HEK293 (cell line): ENCODE measurements around the gene KANK4.

Source experiments
- EGR2 ChIP-seq: fragments of 450-650 bp; formaldehyde crosslinking; IDR thresholded peaks from 2 replicates; pipeline ENCODE4 v1.5.1; 2016; ENCODE audit warnings: low read depth, missing biosample characterization, missing genetic modification characterization
- GLI4 ChIP-seq: fragments of 450-650 bp; formaldehyde crosslinking; IDR thresholded peaks from 2 replicates; pipeline ENCODE4 v1.5.1; 2016; ENCODE audit warnings: missing biosample characterization, missing genetic modification characterization
- GLIS1 ChIP-seq: fragments of 450-650 bp; formaldehyde crosslinking; IDR thresholded peaks from 2 replicates; pipeline ENCODE4 v1.5.1; 2016; ENCODE audit warnings: missing biosample characterization, missing genetic modification characterization
- WT1 ChIP-seq: fragments of 450-650 bp; formaldehyde crosslinking; IDR thresholded peaks from 2 replicates; pipeline ENCODE4 v1.5.1; 2016; ENCODE audit warnings: missing biosample characterization, missing genetic modification characterization
- ZBTB8A ChIP-seq: fragments of 450-650 bp; formaldehyde crosslinking; IDR thresholded peaks from 2 replicates; pipeline ENCODE4 v1.5.1; 2016; ENCODE audit warnings: missing biosample characterization, missing genetic modification characterization
- ZFP69B ChIP-seq: fragments of 450-650 bp; formaldehyde crosslinking; IDR thresholded peaks from 2 replicates; pipeline ENCODE4 v1.5.1; 2016; ENCODE audit warnings: missing biosample characterization, missing genetic modification characterization
- ZNF133 ChIP-seq: fragments of 450-650 bp; formaldehyde crosslinking; IDR thresholded peaks from 2 replicates; pipeline ENCODE4 v1.5.1; 2016; ENCODE audit warnings: missing biosample characterization, missing genetic modification characterization
- ZNF16 ChIP-seq: fragments of 450-650 bp; formaldehyde crosslinking; IDR thresholded peaks from 2 replicates; pipeline ENCODE4 v1.5.1; 2016; ENCODE audit warnings: low read depth, missing biosample characterization, missing genetic modification characterization
- ZNF169 ChIP-seq: fragments of 450-650 bp; formaldehyde crosslinking; IDR thresholded peaks from 2 replicates; pipeline ENCODE4 v1.5.1; 2016; ENCODE audit warnings: missing biosample characterization, missing genetic modification characterization
- ZNF266 ChIP-seq: fragments of 450-650 bp; formaldehyde crosslinking; IDR thresholded peaks from 2 replicates; pipeline ENCODE4 v1.5.1; 2016; ENCODE audit warnings: missing biosample characterization, missing genetic modification characterization, low read depth
- ZNF324 ChIP-seq: fragments of 450-650 bp; formaldehyde crosslinking; IDR thresholded peaks from 2 replicates; pipeline ENCODE4 v1.5.1; 2016; ENCODE audit warnings: missing biosample characterization, missing genetic modification characterization
- ZNF404 ChIP-seq: fragments of 450-650 bp; formaldehyde crosslinking; IDR thresholded peaks from 2 replicates; pipeline ENCODE4 v1.5.1; 2017; ENCODE audit warnings: missing biosample characterization, missing genetic modification characterization
- ZNF473 ChIP-seq: fragments of 450-650 bp; formaldehyde crosslinking; IDR thresholded peaks from 2 replicates; pipeline ENCODE4 v1.5.1; 2017; ENCODE audit warnings: missing biosample characterization, missing genetic modification characterization
- ZNF48 ChIP-seq: fragments of 450-650 bp; formaldehyde crosslinking; IDR thresholded peaks from 2 replicates; pipeline ENCODE4 v1.5.1; 2016; ENCODE audit warnings: missing biosample characterization, missing genetic modification characterization
- ZNF544 ChIP-seq: fragments of 450-650 bp; formaldehyde crosslinking; IDR thresholded peaks from 2 replicates; pipeline ENCODE4 v1.5.0; 2017; ENCODE audit warnings: missing biosample characterization, missing genetic modification characterization
- ZNF600 ChIP-seq: fragments of 450-650 bp; formaldehyde crosslinking; IDR thresholded peaks from 2 replicates; pipeline ENCODE4 v1.5.1; 2016; ENCODE audit warnings: missing biosample characterization, missing genetic modification characterization
- ZNF621 ChIP-seq: fragments of 450-650 bp; formaldehyde crosslinking; IDR thresholded peaks from 2 replicates; pipeline ENCODE4 v1.5.1; 2017; ENCODE audit warnings: missing biosample characterization, missing genetic modification characterization
- ZNF660 ChIP-seq: fragments of 450-650 bp; IDR thresholded peaks from 2 replicates; pipeline ENCODE4 v1.5.1; 2018; ENCODE audit warnings: missing biosample characterization, mild to moderate bottlenecking, missing genetic modification characterization
- ZNF707 ChIP-seq: fragments of 450-650 bp; formaldehyde crosslinking; IDR thresholded peaks from 2 replicates; pipeline ENCODE4 v1.5.1; 2016; ENCODE audit warnings: missing biosample characterization, missing genetic modification characterization
- ZNF747 ChIP-seq: fragments of 450-650 bp; formaldehyde crosslinking; IDR thresholded peaks from 2 replicates; pipeline ENCODE4 v1.5.1; 2016; ENCODE audit warnings: missing biosample characterization, missing genetic modification characterization
- TF ChIP-seq, protein P1 (sequence below): fragments of 450-650 bp; formaldehyde crosslinking; IDR thresholded peaks from 2 replicates; pipeline ENCODE4 v1.5.1; 2016; ENCODE audit warnings: missing biosample characterization, missing genetic modification characterization, borderline replicate concordance
- TF ChIP-seq, protein P2 (sequence below): fragments of 450-650 bp; formaldehyde crosslinking; conservative IDR thresholded peaks from 2 replicates; pipeline ENCODE4 v1.5.1; 2016; ENCODE audit warnings: low read depth, missing biosample characterization, missing genetic modification characterization
- TF ChIP-seq, protein P3 (sequence below): fragments of 450-650 bp; formaldehyde crosslinking; IDR thresholded peaks from 2 replicates; pipeline ENCODE4 v1.5.1; 2017; ENCODE audit warnings: missing biosample characterization, missing genetic modification characterization
- TF ChIP-seq, protein P4 (sequence below): fragments of 450-650 bp; formaldehyde crosslinking; IDR thresholded peaks from 2 replicates; pipeline ENCODE4 v1.5.1; 2016; ENCODE audit warnings: missing biosample characterization, missing genetic modification characterization
- TF ChIP-seq, protein P5 (sequence below): fragments of 450-650 bp; formaldehyde crosslinking; IDR thresholded peaks from 2 replicates; pipeline ENCODE4 v1.5.1; 2017; ENCODE audit warnings: missing biosample characterization, mild to moderate bottlenecking, missing genetic modification characterization, moderate library complexity

KANK4 gene

DNA sequence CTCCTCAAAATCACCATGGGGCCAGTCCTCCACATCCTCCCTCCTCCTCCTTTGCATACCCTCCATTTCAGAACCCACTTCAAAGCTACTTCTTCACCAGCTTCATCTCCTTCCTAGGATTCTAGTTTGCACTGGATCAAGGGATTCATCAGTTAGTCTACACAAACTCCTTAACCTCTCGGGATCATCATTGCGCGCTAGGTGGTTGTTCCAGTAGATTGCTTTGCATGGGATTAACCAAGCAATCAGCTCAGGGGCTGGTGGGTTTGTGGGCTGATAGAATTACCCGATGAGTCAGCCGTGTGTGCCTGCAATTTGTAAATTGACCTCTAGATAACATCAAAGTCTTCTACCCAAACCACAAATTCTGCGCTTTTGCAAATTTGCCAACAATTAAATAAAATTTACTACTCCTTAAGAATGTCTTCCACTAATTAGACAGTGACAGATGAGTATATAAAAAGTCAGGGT lies 7.7 kb downstream of the KANK4 start (continued):
- no peak for TF ChIP-seq ZNF266 (tag by site-specific recombination)
- peak; percentile 58 for TF ChIP-seq ZFP69B (tag by site-specific recombination)
- no peak for TF ChIP-seq ZNF404 (tag by site-specific recombination)
- peak; percentile 97 for TF ChIP-seq WT1 (tag by site-specific recombination)
- TF ChIP-seq, protein P1, sequence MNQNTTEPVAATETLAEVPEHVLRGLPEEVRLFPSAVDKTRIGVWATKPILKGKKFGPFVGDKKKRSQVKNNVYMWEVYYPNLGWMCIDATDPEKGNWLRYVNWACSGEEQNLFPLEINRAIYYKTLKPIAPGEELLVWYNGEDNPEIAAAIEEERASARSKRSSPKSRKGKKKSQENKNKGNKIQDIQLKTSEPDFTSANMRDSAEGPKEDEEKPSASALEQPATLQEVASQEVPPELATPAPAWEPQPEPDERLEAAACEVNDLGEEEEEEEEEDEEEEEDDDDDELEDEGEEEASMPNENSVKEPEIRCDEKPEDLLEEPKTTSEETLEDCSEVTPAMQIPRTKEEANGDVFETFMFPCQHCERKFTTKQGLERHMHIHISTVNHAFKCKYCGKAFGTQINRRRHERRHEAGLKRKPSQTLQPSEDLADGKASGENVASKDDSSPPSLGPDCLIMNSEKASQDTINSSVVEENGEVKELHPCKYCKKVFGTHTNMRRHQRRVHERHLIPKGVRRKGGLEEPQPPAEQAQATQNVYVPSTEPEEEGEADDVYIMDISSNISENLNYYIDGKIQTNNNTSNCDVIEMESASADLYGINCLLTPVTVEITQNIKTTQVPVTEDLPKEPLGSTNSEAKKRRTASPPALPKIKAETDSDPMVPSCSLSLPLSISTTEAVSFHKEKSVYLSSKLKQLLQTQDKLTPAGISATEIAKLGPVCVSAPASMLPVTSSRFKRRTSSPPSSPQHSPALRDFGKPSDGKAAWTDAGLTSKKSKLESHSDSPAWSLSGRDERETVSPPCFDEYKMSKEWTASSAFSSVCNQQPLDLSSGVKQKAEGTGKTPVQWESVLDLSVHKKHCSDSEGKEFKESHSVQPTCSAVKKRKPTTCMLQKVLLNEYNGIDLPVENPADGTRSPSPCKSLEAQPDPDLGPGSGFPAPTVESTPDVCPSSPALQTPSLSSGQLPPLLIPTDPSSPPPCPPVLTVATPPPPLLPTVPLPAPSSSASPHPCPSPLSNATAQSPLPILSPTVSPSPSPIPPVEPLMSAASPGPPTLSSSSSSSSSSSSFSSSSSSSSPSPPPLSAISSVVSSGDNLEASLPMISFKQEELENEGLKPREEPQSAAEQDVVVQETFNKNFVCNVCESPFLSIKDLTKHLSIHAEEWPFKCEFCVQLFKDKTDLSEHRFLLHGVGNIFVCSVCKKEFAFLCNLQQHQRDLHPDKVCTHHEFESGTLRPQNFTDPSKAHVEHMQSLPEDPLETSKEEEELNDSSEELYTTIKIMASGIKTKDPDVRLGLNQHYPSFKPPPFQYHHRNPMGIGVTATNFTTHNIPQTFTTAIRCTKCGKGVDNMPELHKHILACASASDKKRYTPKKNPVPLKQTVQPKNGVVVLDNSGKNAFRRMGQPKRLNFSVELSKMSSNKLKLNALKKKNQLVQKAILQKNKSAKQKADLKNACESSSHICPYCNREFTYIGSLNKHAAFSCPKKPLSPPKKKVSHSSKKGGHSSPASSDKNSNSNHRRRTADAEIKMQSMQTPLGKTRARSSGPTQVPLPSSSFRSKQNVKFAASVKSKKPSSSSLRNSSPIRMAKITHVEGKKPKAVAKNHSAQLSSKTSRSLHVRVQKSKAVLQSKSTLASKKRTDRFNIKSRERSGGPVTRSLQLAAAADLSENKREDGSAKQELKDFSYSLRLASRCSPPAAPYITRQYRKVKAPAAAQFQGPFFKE, result no peak
- peak; percentile 95 for TF ChIP-seq GLIS1 (tag by site-specific recombination)
- TF ChIP-seq ZNF660 (tag by site-specific recombination), result peak; percentile 79
- peak; percentile 80; the same call in 1 of the 2 replicates for TF ChIP-seq ZNF600 (tag by site-specific recombination)
- TF ChIP-seq ZNF747, result no peak
- TF ChIP-seq, protein P2, sequence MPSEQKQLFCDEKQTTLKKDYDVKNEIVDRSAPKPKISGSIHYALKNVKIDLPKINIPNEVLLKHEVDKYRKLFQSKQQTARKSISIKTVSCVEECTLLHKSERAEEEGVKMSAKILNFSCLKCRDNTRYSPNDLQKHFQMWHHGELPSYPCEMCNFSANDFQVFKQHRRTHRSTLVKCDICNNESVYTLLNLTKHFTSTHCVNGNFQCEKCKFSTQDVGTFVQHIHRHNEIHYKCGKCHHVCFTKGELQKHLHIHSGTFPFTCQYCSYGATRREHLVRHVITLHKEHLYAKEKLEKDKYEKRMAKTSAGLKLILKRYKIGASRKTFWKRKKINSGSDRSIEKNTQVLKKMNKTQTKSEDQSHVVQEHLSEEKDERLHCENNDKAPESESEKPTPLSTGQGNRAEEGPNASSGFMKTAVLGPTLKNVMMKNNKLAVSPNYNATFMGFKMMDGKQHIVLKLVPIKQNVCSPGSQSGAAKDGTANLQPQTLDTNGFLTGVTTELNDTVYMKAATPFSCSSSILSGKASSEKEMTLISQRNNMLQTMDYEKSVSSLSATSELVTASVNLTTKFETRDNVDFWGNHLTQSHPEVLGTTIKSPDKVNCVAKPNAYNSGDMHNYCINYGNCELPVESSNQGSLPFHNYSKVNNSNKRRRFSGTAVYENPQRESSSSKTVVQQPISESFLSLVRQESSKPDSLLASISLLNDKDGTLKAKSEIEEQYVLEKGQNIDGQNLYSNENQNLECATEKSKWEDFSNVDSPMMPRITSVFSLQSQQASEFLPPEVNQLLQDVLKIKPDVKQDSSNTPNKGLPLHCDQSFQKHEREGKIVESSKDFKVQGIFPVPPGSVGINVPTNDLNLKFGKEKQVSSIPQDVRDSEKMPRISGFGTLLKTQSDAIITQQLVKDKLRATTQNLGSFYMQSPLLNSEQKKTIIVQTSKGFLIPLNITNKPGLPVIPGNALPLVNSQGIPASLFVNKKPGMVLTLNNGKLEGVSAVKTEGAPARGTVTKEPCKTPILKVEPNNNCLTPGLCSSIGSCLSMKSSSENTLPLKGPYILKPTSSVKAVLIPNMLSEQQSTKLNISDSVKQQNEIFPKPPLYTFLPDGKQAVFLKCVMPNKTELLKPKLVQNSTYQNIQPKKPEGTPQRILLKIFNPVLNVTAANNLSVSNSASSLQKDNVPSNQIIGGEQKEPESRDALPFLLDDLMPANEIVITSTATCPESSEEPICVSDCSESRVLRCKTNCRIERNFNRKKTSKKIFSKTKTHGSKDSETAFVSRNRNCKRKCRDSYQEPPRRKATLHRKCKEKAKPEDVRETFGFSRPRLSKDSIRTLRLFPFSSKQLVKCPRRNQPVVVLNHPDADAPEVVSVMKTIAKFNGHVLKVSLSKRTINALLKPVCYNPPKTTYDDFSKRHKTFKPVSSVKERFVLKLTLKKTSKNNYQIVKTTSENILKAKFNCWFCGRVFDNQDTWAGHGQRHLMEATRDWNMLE (tag by site-specific recombination), result peak; percentile 41; the same call in 1 of the 2 replicates
- TF ChIP-seq, protein P3, sequence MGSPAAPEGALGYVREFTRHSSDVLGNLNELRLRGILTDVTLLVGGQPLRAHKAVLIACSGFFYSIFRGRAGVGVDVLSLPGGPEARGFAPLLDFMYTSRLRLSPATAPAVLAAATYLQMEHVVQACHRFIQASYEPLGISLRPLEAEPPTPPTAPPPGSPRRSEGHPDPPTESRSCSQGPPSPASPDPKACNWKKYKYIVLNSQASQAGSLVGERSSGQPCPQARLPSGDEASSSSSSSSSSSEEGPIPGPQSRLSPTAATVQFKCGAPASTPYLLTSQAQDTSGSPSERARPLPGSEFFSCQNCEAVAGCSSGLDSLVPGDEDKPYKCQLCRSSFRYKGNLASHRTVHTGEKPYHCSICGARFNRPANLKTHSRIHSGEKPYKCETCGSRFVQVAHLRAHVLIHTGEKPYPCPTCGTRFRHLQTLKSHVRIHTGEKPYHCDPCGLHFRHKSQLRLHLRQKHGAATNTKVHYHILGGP (tag by site-specific recombination), result peak; percentile 62
- no peak for TF ChIP-seq ZNF48 (tag by site-specific recombination)
- no peak for TF ChIP-seq ZNF133 (tag by site-specific recombination)
- TF ChIP-seq ZBTB8A (tag by site-specific recombination), result peak; percentile 42
- TF ChIP-seq EGR2 (tag by site-specific recombination), result peak; percentile 74
- peak; percentile 88 for TF ChIP-seq ZNF324
- TF ChIP-seq, protein P4, sequence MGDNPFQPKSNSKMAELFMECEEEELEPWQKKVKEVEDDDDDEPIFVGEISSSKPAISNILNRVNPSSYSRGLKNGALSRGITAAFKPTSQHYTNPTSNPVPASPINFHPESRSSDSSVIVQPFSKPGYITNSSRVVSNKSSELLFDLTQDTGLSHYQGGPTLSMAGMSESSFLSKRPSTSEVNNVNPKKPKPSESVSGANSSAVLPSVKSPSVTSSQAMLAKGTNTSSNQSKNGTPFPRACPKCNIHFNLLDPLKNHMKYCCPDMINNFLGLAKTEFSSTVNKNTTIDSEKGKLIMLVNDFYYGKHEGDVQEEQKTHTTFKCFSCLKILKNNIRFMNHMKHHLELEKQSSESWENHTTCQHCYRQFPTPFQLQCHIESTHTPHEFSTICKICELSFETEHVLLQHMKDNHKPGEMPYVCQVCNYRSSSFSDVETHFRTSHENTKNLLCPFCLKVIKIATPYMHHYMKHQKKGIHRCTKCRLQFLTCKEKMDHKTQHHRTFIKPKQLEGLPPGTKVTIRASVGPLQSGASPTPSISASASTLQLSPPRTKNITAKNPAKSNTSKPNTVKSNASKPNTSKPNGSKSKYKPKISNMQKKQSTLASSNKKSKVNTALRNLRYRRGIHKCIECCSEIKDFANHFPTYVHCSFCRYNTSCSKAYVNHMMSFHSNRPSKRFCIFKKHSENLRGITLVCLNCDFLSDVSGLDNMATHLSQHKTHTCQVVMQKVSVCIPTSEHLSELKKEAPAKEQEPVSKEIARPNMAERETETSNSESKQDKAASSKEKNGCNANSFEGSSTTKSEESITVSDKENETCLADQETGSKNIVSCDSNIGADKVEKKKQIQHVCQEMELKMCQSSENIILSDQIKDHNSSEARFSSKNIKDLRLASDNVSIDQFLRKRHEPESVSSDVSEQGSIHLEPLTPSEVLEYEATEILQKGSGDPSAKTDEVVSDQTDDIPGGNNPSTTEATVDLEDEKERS (tag by site-specific recombination), result no peak
- TF ChIP-seq ZNF707 (tag by site-specific recombination), result no peak
- no peak for TF ChIP-seq ZNF621 (tag by site-specific recombination)
- no peak for TF ChIP-seq ZNF473 (tag by site-specific recombination)
- TF ChIP-seq, protein P5, sequence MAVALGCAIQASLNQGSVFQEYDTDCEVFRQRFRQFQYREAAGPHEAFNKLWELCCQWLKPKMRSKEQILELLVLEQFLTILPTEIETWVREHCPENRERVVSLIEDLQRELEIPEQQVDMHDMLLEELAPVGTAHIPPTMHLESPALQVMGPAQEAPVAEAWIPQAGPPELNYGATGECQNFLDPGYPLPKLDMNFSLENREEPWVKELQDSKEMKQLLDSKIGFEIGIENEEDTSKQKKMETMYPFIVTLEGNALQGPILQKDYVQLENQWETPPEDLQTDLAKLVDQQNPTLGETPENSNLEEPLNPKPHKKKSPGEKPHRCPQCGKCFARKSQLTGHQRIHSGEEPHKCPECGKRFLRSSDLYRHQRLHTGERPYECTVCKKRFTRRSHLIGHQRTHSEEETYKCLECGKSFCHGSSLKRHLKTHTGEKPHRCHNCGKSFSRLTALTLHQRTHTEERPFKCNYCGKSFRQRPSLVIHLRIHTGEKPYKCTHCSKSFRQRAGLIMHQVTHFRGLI, result peak; percentile 52; the same call in 1 of the 2 replicates
- TF ChIP-seq GLI4 (tag by site-specific recombination), result no peak
- TF ChIP-seq ZNF169 (tag by site-specific recombination), result no peak
- no peak for TF ChIP-seq ZNF544 (tag by site-specific recombination)
- no peak for TF ChIP-seq ZNF16 (tag by site-specific recombination)
